NCI-H146 (cell line): ENCODE data around the gene TOP3B.

Experiments
- DNase-seq: peaks from one replicate; lab custom pipeline; 2025; lab: John Stamatoyannopoulos, UW

Gene TOP3B

GRCh38 chr22:22010358-22010757, 27.8 kb upstream of the TOP3B start:
- no peak for DNase-seq

GRCh38 chr22:22009661-22010060, 27.1 kb upstream of the TOP3B start:
- DNase-seq = no peak

DNA sequence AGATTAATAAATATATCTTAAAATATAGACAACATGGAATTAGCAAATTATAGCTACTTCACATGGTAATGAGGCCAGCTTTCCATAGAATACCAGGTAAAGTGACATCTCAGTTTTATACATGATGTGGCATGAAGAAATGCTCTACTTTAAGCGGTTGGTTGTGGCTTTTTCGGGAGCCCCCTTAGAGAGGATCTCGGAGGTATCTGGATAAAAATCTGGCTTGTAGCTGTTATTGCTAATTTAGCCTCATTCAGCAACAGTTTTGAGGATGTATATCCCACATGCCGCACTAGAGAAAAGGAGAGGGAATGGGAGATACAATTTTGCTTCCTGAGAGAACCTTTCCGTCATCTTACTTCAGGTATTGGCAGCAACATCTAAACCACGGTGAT, 24.0 kb upstream of the TOP3B start:
- no peak for DNase-seq

- no peak for DNase-seq
These were observed 23.5 kb upstream of the TOP3B start for GRCh38 chr22:22005945-22006595.

DNA sequence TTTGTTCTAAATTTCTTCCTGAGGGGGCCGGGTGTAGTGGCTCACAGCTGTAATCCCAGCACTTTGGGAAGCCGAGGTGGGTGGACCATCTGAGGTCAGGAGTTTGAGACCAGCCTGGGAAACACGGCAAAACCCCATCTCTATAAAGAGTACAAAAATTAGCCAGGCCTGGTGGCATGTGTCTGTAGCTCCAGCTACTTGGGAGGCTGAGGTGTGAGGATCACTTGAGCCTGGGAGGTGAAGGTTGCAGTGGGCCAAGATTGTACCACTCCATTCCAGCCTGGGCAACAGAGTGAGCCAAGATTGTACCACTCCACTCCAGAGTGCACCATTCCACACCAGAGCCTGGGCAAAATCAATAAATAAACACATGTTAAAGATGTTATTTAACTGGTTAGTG, 20.6 kb upstream of the TOP3B start:
- DNase-seq = no peak

DNA sequence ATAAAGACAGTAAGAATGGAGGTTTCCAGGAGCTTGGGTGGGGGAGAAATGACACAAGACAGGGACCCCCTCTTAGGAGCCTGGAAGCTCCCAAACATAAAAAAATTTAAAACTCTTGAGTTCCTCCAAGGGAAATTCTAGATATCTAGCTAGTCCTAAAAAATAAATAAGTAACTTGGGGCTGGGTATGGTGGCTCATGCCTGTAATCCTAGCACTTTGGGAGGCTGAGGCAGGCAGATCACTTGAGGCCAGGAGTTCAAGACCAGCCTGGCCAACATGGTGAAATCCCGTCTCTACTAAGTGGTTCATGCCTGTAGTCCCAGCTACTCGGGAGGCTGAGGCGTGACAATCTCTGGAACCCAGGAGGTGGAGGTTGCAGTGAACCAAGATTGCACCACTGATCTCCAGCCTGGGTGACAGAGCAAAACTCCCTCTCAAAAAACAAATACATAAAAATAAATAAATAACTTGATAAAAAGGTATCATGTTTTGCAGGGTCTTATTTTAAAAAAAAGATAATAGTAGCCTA, 20.0 kb upstream of the TOP3B start:
- no peak for DNase-seq

GRCh38 chr22:22001664-22002525, 19.3 kb upstream of the TOP3B start:
- no peak for DNase-seq

DNA sequence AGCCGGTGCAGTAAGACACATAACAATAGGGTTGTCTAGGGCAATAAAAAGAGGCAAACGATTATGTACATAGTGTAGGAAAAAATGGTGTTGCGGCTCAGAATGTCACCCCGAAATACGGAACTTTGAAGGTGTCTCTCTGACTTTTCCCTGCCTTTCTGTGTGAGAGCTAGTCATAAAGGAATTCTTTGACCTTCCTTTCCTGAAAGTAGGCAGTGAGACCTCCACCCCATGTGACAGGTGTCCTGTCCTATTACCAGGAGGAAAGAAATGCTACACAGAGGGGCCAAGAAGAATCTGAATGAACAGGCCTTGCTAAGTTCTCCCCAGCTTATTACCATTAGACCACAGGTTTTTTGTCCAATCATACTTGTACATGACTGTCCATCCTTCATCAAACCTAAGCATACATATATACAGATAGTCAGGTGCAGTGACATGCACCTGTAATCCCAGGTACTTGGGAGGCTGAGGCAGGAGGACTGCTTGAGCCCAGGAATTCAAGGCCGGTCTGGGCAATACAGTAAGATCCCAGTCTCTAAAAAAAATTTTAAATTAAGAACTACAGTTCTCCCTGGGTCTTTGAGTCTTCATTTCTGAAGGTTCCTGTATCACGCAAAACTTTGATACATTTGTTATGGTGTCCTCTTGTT, 16.1 kb upstream of the TOP3B start:
- DNase-seq = no peak

DNA sequence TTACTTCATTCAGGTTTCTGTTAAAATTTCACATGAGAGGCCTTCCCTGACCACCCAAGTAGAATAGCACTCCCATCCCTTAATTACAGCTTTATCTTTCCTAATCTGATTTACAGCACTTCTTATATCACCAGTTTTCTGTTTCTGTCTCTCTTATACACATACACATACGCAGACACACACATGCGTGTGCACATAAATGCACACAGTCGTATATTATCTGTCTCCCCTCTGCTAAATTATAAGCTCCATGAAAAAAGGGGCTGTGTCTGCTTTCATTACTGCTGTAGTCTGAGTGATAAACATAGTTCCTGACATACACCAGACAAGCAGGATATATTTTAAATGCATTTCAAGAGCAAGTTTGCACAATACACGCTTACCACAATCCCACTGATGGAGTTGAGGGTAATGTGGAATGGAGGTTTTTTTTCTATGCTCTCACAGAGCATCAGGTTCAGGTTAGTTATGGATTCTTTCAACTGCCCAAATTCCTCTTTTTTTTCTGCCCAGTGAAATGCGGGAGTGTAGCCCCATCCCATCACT, 13.7 kb upstream of the TOP3B start:
- no peak for DNase-seq

- DNase-seq = no peak
These were observed 13.1 kb upstream of the TOP3B start for GRCh38 chr22:21995660-21996059.

DNA sequence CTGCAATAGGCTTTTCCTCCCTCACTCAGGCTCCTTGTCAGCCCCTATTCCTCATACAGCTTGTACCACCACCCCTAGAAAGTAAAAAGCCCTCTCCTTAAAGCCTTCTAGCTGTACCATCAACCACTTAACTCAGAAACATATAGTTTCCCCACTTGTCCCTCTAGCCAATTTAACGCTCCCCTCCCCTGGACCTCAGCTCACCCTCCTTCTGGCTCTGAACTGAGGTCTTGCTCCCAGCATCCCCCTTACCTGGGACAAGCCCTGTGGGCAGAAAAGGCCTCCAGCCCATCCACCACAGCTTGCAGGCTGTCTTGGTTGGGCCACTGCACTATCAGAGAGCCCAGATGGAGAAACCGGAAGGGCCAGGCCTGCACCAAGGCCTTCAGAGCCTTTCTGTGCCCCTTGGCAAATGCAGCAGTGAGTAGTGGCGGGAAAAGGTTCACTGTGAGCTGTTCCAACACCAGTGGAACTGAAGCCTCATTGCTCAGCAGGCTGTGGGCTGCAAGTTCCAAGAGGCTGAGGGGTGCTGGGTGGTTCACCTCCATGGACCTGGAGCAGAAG, 12.4 kb upstream of the TOP3B start:
- DNase-seq = no peak

DNA sequence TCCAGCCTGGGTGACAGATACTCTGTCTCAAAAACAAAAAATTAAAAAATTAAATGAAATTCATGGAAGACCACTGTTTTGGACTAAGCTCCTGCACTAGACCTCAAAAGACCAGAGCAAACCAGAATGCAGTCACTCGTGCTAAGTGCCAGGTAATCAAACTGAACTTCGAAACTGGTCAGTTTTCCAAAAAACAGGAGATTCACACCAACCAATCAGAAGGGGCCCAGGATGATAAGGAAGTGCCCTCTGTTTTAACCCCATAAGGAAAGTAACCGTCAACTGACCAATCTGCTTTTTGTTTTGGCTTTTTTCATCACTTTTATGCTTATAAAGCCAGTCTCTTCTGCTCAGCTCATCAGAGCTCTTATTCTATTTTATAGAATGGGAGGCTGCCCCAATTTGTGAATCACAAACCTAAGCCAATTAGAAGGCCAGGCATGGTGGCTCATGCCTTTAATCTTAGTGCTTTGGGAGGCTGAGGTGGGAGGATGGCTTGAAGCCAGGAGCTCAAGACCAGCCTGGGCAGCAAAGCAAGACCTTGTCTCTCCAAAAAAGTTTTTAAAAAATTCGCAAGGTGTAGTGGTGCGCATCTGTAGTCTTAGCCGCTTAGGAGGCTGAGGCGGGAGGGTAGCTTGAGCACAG, 10.1 kb upstream of the TOP3B start:
- DNase-seq = no peak

GRCh38 chr22:21991774-21992173, 9.2 kb upstream of the TOP3B start:
- DNase-seq = no peak

- DNase-seq = no peak
These were observed 8.7 kb upstream of the TOP3B start for GRCh38 chr22:21991304-21991596.

DNA sequence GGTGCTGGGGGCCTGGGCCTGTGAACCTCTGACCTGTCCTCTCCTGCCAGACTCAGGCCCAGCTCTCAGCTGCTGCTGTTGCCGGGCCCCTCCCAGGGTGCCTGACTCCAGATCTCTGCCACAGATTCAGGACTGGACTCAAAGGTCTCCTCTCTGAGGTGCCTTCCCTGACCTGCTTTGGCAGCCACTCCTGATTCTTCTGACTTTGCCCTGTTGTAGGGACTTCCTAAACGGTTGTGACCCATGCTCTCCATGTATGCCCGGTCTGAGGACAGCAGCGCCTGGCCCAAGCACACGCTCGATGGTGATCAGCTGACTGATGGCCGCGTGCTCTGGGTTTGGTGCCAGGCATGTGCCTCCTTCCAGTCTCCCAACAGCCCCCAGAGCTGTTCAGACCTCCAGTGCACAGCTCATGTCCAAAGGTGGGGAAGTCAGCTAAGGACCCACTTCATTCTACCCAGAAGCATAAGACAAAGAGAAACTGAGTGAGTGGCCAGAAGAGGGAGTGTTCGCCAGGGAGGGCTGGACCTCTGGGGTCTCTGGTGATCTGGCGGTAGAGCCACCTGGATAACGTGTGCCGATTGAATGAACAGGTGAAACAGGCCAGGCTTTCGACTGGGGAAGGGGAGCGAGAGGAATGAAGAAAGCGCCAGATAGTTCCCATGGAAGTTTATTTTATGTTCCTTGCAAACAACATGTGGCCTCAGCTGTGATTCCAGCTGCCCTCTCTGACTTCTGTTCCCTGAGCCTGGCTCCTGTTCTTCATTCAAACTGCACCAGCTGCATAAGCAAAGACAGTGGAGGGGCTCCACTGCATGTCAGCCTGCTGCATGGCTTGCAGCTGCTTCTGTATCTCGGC, 8.1 kb upstream of the TOP3B start:
- no peak for DNase-seq

- peak; percentile 51 for DNase-seq
These were observed 6.5 kb upstream of the TOP3B start for GRCh38 chr22:21989049-21989448.

DNA sequence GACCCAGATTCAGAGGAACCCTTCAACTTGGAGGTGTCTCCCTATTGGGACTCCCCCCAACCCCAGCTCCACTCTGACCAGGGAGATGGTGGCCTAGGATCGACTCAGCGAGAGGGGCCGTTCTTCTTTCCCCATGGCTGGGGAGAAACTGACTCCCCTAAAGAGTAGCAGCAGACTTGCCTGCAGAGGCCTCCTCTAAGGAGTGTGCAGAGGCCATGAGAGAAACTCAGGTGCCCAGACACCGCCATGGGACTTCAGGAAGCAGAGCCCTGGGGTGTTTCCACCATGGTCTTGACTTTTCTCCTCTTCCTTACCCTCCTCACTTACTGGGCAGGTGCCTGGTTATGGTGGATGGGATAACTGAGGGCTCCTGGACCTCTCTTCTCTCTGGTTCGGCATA, 2.6 kb upstream of the TOP3B start:
- DNase-seq = no peak

GRCh38 chr22:21984793-21985192, 2.2 kb upstream of the TOP3B start:
- DNase-seq = peak; percentile 20

DNA sequence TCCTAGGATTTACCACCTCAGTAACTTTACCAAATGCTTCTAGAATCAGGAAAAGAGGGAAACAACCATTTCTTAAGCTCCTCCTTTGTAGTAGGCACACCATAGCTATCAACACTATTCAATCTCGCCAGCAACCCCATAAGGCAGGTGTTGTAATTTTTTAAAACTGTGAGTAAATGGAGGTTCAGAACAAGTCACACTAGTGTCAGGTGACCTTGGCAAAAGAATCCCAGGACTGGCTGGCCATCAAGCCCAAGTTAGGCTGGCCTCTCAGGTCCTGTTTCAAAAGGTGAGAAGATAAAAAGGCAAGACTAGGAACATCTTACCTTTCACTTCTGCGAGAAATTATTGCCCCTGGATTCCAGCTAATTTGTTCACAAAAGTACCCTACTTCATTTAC, 713 bp downstream of the TOP3B start:
- DNase-seq = no peak

DNA sequence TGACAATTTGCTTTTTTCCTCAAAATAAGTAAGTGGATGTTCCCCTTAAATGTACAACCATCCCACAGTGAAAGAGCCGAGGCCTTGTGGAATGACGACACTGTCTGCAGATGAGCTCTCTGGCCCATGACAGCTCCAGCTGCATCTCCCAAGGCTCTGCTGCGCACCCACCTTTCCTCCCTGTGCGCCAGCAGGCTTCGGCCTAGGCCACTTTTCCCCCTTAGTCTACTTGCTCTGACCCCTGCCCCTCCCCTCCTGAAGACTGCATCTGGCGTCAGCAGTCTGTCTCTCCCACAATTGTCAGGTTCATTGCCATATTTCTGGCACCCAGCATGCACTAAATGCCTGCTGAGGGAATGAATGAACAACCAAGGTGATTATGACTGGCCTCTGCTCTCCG, 2.0 kb downstream of the TOP3B start:
- DNase-seq = no peak
